Left forelimb (tissue), 1 donor: ENCODE data around the gene USP36.
"Not testable (repeated sequence)": the region's sequence is repeated elsewhere in the genome, so short reads cannot be mapped to it uniquely, and the experiment has no call there.

Experiments used
- DNase-seq: peaks from one replicate; pipeline ENCODE4 v3.0.0-alpha.2; 2018; ENCODE audit warnings: low spot score

USP36 gene

DNA sequence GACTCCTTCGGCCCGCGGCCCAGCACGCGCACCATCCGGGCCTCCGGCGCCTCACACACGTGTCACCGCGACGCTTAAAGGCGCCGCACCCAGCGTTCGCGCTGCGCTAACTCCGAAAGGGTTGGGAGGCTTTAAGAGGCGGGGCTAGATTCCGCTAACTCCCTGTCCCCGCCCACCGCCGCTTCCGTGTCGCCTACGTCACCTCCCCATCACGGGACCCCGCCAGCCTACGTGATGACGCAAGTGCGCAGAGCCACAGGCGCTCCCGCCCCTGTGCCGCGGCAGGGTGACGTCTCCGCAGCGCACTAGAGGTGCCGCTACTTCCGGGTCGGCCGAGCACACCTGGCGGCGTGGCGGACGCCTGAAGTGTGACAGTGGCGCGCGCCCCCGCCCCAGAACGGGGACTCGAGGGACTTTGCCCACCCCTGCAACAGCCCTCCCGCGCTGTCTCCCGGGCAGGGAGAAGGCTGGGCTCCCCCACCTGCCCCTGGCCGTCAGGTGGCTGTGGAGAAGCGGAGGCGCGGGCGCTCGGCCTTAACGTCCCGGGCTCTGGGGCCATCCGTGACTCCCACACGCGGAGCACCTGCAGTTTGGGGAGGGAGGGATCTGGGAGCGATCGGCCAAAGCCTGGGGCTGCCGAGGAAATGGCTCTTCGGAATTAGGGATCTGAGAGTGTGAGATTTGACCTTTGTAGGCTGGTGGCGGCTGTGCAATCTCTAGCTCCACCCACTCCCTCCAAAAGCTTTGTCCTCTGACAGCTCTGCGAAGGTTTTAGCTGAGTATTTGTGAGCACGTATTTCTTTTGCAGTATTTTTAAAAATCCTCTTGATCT, at the start of gene USP36:
Gene USP36 (minus strand): TSS at position 35 of the 832 bp plus-strand sequence. CDS start 4,451 bp downstream, outside the sequence.
- DNase-seq, result peak; percentile 100

GRCh38 chr17:78890096-78890495, 49.5 kb upstream of the USP36 start:
- DNase-seq, result not testable (repeated sequence)

GRCh38 chr17:78889531-78889930, 48.9 kb upstream of the USP36 start:
- no peak for DNase-seq

GRCh38 chr17:78888941-78889518, 48.4 kb upstream of the USP36 start:
- no peak for DNase-seq

DNA sequence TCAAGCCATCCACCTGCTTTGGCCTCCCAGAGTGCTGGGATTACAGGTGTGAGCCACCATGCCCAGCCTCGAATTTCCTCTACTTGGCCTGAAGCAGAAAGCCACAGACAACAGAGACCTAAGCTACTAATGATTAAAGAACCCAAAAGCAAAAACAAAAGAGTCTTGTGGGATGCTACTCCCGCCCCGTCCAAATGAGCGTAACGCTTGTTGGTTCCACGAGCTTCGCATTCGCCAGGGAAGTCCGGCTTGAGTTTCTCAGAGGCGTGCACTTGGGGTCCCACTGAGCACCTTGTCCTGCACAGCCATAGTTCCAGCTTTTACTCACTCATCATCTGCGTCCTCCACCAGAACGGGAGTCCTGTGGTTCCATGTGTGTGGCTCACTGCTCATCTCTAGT, 46.3 kb upstream of the USP36 start:
- DNase-seq, result no peak

- DNase-seq, result no peak
Observed at GRCh38 chr17:78885956-78886355, 45.3 kb upstream of the USP36 start.

GRCh38 chr17:78884876-78885667, 44.5 kb upstream of the USP36 start:
- no peak for DNase-seq

DNA sequence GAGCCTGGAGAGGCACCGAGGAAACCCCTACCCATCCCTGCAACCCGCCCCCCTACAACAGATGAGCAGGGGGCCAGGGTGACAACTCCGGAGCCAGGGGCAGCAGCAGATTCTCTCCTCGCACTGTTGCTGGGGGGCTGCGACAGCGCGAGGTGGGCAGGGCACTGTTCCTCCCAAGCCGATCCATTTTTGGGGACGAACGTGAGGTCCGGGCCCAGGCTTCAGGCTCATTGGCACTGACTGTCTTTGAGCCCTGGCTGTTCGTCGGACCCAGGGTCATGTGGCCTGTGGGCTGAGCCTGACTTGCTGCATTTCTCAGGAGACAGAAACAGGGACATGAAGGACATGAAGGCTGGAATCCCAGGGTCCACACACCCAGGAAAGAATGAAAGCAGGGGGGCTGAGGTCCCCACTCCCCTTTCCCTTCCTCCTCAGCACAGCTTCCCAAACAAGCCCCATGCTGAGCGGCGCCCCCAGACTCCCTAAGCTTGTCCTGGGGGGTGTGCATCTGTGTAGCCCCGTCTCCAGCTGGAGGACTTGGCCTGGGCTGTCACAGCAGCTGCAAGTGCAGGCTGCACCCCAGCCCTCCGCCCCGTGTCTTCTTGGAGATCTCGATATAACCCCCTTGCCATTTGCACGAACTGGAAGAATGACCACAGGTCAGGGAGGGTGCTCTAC, 43.7 kb upstream of the USP36 start:
- DNase-seq, result no peak

- DNase-seq, result peak; percentile 84
Observed at GRCh38 chr17:78883533-78884131, 43.0 kb upstream of the USP36 start.

DNA sequence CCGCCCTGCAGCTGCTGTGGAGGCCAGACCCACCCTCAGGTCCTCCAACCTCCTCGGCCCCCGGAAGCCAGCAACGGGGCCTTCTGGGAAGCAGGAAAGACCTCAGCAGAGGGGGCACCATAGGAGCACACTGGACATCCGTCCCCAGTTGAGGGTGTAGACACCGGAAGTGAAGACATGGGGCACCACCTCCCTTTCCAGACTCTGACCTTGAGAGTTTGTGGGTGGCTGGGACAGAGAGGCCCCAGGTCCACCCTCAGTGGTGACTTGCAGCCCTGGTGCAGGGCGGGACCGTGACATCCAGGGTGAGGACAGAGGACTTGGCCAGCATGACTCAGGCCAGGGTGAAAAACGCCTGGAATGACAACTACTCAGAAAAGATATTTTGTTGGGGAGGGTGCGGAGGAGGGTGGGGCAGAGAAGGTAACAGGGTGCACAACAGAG, 42.5 kb upstream of the USP36 start:
- peak; percentile 83 for DNase-seq

DNA sequence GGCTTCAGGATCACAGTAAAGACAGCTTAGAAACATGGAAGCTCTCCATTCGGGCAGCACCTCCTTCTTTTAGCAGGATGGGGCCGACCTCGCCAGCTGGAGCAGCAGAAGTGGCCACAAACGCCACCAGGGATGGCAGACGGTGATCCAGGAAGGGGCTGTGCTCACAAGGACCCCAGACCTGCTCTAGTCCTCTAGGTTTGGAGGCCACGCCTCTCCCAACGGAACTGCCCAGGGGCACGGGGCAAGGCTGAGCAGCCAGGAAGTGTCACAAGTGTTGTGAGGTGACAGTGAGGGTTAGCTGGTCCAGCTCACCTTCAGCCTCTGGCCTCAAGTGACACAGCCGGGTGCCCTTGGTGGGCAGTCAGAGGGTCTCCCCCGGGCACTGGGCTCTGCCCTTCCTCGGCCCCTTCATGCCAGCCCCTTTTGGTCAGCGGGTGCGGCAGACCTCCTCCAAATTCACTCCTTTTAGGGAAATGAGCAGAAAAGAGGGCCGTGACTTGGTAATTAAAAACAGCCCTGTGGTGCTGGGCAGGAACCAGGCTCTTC, 42.0 kb upstream of the USP36 start:
- DNase-seq, result no peak

- DNase-seq, result peak; percentile 93
Observed at GRCh38 chr17:78879635-78880186, 39.1 kb upstream of the USP36 start.

DNA sequence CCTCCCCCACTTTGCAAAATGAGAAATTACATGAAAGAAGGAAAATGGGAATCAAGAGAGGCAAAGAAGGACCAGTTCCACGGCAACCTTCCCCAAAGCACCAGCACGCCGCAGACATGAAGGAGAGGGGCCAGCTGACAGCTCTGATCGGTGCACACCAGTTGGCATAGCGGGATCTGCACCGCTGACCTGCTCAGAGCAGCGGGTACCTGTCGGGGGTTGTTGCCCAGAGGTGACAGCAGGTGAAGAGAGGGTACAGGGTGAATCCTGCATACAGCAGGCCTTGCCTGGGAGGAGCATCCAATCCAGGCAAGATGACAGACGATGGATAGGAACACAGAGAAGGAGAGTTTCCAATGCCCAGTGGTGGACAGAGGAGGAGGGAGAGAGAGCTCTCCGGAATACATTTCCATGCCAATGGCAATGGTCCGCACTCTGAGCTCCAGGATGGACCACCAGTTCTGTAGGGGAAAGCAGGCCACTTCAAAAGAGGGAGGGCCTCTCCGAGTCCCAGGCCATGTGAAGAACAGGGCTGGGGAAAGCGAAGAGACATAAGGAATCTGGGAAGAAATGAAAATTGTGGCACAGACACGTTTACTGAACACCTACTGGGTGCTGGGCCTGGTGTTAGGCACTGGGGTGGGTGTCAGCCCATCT, 38.4 kb upstream of the USP36 start:
- DNase-seq, result no peak

GRCh38 chr17:78878261-78878660, 37.6 kb upstream of the USP36 start:
- DNase-seq, result no peak

DNA sequence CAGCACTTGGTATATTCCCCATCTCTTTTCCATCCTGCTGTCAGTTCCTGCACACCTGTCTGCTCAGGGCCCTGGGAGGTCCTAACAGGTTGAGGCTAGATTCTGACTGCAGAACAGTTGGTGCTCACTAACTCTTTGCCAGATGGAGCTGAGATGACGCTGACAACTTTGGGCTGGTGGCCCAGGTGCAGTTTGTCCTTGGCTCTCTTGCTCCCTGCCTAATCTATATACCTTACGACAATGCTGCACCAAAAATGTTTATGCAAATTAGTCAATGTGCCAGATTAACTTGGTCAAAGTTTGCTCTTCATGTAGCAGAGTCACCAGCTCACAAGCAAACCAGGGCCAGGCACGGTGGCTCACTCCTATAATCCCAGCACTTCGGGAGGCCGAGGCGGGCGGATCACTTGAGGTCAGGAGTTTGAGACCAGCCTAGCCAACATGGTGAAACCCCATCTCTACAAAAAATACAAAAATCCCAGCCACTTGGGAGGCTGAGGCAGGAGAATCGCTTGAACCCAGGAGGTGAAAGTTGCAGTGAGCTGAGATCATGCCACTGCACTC, 36.4 kb upstream of the USP36 start:
- DNase-seq, result not testable (repeated sequence)

DNA sequence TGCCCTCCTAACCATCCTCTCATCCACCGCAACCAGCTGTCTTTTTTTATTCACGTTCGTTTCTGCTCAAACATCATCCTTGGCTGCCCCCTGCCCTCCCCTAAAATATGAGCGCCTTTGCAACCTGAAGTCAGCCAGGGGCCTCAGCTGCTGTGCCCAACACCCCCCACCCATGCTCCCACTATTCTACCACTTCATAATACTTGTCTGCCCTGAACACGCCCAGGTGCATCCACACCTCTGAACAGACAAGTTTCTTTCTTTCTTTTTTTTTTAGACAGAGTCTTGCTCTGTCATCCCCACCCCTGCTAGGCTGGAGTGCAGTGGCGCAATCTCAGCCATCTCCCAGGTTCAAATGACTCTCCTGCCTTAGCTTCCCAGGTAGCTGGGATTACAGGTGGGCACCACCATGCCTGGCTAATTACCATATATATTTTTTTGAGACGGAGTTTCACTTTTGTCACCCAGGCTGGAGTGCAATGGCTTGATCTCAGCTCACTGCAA, 35.5 kb upstream of the USP36 start:
- no peak for DNase-seq

GRCh38 chr17:78875363-78876093, 34.9 kb upstream of the USP36 start:
- no peak for DNase-seq

GRCh38 chr17:78873519-78874340, 33.1 kb upstream of the USP36 start:
- no peak for DNase-seq
